CD1c-positive myeloid dendritic cell (primary cell): Measurements from ENCODE around the gene CPN2.

ENCODE experiments used
- DNase-seq: peaks from one replicate; pipeline ENCODE4 v3.0.0-alpha.2; 2016; ENCODE audit errors: extremely low spot score

Gene CPN2

DNA sequence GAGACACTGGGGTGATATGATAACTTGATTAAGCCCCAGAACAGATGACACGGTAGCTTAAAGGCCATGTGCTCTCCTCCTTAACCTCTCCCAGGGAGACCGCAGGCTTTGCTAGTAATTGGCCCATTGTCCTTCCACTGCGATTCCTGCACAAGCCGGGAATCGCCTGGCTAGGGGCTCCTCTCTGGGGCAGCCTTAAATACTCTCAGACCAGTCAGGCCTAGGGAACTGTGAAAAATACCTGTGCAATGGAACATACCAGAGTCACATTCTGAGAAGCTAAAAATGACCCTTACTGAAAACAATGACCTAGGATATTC lies 56.3 kb downstream of the CPN2 start:
- no peak for DNase-seq

DNA sequence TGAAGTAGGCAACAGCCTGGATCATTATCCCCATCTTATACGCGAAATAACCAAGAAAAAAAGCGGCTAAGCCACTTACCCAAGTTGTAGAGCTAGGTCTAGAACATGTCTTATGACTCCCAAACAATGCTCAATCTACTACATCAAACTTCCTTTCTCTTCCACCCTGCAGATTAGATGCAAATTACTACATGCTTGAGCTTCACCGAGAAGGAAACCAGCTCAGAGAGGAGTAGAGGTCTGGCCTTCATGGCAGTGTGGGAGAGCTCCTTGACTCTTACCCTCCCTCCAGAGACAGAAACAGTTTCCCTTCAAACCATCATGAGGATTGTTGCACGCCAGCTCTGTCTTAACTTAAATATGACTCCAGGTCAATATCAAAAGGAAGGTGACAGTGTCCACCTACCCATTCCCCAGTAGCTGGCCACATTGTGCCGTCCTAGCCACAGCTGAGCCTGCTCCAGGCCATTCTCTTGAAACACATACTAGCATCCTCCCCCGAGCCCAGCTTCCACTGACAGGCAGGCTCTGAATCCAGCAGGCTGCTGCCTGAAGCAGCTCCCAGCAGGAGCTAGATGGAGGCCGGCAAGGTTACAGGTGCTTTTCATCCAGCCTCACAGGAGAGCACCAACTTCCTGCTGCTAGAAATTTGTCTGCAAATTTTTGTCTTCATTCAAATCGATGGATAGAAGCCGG lies 56.8 kb downstream of the CPN2 start:
- no peak for DNase-seq

DNA sequence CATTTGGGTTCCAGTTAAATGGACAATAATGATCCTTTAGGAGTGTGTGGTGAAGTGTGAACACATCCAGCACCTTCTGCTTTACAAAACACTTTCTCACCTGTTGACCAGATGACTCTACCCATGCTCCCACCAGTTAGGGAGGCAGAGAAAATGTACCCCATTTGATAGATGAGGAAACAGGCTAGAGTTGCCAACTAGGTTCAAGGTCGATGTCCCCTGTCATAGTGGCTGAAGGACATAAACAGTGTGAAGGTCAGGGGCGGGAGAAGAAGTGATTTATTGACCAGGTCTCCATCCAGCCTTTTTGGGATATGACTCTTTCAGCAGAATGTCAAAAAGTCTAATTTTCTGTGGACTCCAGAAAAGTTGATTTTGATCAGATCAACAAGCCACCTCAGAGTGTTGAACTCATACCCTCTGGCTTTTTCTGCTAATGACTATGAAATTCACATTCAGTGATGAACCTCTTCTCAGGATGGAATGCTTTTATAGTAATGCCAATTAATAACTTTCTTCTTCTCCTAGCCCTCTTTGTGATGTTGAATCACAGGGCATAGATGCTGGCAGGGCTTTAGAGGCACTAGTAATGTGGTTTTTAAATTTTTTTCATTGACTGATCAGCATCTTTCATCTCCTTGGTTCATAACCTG lies 57.5 kb downstream of the CPN2 start:
- no peak for DNase-seq

DNA sequence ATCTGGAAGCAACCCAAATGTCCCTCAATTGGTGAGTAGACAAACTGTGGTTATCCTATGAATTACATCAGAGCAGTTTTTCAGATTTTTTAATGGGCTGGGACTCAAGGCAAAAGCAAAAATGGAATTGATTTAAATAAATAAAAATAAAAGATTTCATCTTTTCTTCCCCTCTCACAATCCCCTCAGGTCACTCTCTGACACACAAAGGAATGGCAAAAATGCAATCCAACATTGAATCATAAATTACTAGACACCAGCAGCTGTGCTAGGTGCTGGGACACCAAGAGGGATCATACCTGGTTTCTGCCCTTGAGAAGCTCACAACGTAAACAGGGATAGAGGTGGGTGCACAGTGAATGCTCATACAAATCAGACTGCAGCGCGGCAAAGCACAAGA lies 58.8 kb downstream of the CPN2 start:
- DNase-seq = no peak
